HG03095 (cell line): ENCODE data around the gene FZD1.
"Not testable (repeated sequence)": the region's sequence is repeated elsewhere in the genome, so short reads cannot be mapped to it uniquely, and the experiment has no call there.

Experiments used
- ATAC-seq: cut with Tn5 transposase; IDR thresholded peaks from one replicate; pipeline ENCODE4 v1.9.1; 2021; ENCODE audit warnings: moderate library complexity; ENCODE audit not compliant: unreplicated experiment

The FZD1 gene

GRCh38 chr7:91295576-91295975 lies 31.3 kb downstream of the FZD1 start:
- no peak for ATAC-seq

DNA sequence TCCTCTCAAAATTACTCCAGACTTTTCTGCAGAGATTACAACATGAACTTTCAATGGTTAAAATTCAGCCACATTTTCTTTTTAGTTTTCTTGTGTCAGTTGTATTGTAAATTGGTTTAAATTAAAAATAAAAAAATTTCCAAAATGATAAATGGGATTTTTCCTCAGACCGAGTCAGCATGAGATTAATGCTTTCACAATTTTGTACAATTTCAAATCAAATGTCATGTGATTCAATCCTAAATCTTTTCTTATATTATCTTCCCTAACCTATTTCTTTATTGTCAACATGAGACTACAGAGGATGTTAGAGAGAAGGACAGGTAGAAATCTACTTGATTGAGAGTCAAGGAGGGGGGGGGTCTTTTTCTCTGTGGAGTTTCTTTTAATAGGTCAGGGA lies 33.7 kb downstream of the FZD1 start:
- no peak for ATAC-seq

GRCh38 chr7:91299952-91300775 lies 35.9 kb downstream of the FZD1 start:
- no peak for ATAC-seq

GRCh38 chr7:91302794-91303193 lies 38.6 kb downstream of the FZD1 start:
- no peak for ATAC-seq

DNA sequence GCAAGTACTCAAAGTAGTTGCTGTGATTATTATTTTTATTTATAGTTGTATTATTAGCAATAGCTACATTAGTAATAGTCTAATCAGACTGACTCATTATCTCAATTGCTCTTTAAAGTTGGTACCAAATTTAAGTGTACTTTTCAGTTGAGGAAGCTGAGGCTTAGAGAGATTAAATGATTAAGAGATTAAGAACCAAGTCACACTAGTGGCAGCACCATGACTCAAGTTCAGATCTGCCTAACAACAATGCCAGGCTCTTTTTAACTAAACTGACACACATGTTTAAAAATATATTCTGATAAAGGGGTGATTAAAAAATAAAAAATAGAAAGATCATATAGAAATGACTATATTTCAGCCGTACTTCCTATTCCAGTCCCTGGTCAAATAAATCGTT lies 42.0 kb downstream of the FZD1 start:
- no peak for ATAC-seq

DNA sequence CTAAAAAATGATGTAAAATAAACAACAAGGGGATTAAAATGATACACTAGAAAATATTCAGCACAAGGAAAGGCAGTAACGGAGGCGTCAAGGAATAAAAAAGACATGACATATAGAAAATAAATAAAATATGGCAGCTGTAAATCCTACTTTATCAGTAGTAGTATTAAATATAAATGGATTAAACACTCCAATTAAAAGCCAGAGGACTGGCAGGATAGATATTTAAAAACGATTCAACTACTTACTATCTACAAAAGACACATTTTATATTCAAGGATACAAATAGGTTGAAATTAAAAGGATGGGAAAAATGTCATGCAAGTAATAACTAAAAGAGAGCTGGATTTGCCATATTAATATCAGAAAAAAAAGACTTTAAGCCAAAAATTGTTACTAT lies 43.2 kb downstream of the FZD1 start:
- ATAC-seq: no peak

DNA sequence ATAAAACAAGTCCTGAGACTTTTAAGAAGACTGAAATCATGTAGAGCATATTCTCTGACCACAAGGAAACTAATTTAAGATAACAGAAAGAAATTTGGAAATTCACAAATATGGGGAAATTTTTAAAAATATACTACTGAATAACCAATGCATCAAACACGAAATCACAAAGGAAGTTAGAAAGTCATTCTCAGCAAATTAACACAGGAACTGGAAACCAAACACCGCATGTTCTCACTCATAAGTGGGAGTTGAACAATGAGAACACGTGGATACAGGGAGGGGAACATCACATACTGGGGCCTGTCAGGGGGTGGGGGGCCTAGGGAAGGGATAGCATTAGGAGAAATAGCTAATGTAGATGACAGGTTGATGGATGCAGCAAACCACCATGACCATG lies 44.0 kb downstream of the FZD1 start:
- ATAC-seq: not testable (repeated sequence)

GRCh38 chr7:91310830-91311460 lies 46.7 kb downstream of the FZD1 start:
- ATAC-seq: no peak

- ATAC-seq: no peak
These were observed 47.6 kb downstream of the FZD1 start for GRCh38 chr7:91311839-91312238.

- ATAC-seq: no peak
These were observed 48.9 kb downstream of the FZD1 start for GRCh38 chr7:91313113-91313512.

DNA sequence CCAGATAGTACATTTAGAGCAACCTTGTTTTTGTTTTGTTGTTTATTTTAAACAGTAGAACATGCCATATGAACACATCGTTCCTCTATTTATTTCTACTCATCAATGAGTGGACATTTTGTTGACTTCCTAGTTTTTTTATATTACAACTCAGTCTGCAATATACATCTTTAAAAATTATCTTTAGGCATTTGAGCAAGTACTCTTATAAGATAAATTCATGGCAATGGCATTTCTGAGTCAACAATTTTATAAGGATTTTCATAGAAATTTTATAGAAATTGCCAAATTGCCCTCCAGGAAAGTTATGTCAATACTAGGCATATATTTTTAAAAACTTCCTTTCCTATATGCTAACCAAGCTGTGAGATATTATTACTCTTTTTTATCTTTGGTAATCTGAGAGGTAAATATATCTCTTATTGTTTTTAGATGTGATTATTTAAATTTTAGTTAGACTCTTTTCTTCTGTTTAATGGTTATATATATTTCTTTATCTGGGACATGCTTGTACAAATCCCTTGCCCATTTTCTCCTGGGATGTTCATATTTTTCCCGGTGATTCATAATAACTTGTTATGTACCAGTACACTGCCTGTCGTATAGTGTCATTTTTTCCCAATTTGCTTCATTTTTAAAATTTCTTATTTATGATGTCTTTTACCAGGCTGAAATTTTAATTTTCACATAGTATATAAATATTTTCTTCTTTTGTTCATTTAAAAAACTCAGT lies 50.5 kb downstream of the FZD1 start:
- no peak for ATAC-seq

DNA sequence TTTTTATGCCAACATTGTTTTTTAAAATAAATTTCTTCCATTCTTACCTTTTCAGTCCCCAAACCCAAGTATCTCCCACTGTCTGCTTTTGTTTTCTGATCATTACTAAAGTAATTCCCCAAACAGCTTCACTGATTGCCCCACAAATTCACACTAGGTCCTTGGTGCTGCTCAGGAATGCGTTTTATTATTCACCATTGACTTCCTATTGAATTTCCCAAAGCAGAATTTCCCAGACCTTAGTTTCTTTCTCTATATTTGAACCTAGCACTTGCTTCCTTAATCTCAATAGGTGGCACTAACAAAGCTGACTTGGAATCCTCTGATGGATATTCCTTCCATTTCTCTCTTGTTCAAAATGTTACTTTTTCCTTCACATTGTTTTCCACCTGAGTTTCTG lies 52.2 kb downstream of the FZD1 start:
- ATAC-seq: no peak

- ATAC-seq: no peak
These were observed 55.1 kb downstream of the FZD1 start for GRCh38 chr7:91319351-91319750.

- ATAC-seq: no peak
These were observed 56.3 kb downstream of the FZD1 start for GRCh38 chr7:91320366-91321078.
